HG03159 (cell line): ENCODE results near the gene ZIC2.
"Not testable (repeated sequence)": the region's sequence is repeated elsewhere in the genome, so short reads cannot be mapped to it uniquely, and the experiment has no call there.

Experiments used
- ATAC-seq: cut with Tn5 transposase; IDR thresholded peaks from one replicate; pipeline ENCODE4 v1.9.1; 2021; ENCODE audit warnings: mild to moderate bottlenecking, moderate library complexity; ENCODE audit not compliant: unreplicated experiment

ZIC2 gene

GRCh38 chr13:99998261-99998660 lies 16.7 kb downstream of the ZIC2 start:
- no peak for ATAC-seq

- no peak for ATAC-seq
Observed at GRCh38 chr13:100014621-100015020, 33.0 kb downstream of the ZIC2 start.

- ATAC-seq: no peak
Observed at GRCh38 chr13:100019780-100020356, 38.3 kb downstream of the ZIC2 start.

GRCh38 chr13:100022798-100023197 lies 41.2 kb downstream of the ZIC2 start:
- ATAC-seq: no peak

- no peak for ATAC-seq
Observed at GRCh38 chr13:100024023-100024422, 42.4 kb downstream of the ZIC2 start.

- ATAC-seq: no peak
Observed at GRCh38 chr13:100029933-100030332, 48.3 kb downstream of the ZIC2 start.

GRCh38 chr13:100032642-100033041 lies 51.1 kb downstream of the ZIC2 start:
- ATAC-seq: not testable (repeated sequence)

- ATAC-seq: no peak
Observed at GRCh38 chr13:100035936-100036335, 54.4 kb downstream of the ZIC2 start.
